ENCODE results near the gene PDE4D. TPM values are rescaled to one million over a fixed set of nuclear protein-coding genes. Genes with fewer than 3 reads are reported as not detected.
A peak's percentile ranks its signal among the peaks of the same experiment; 100 is the strongest.

PDE4D gene
- total RNA-seq, 1 donor from 2014 or later: 27.4 TPM

DNA sequence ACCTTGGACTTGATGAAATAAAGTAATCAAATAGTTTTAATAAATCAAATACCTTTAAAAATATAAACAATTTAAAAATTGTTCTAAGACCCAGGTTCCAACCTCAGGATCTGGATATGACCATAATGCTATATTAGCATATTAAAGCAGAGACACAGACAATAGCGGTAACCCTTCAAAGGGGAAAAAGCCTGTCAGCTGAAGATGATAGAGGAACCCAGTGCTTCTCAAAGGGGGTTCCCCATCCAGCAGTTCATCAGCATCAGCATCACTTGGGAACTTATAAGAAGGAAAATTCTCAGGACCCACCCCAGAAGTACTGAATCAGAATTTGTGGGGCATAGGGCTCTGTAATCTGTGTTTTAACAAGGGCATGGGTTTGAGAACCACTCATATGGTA lies 791.1 kb downstream of the PDE4D start:
- no peak for DNase-seq (ENCODE audit: extremely low read depth, low read depth, low spot score)

- no peak for DNase-seq (ENCODE audit: extremely low read depth, low read depth, low spot score)
These were observed 792.7 kb downstream of the PDE4D start for GRCh38 chr5:59100875-59101274.

- DNase-seq (ENCODE audit: extremely low read depth, low read depth, low spot score): no peak
These were observed 793.6 kb downstream of the PDE4D start for GRCh38 chr5:59099995-59100345.

DNA sequence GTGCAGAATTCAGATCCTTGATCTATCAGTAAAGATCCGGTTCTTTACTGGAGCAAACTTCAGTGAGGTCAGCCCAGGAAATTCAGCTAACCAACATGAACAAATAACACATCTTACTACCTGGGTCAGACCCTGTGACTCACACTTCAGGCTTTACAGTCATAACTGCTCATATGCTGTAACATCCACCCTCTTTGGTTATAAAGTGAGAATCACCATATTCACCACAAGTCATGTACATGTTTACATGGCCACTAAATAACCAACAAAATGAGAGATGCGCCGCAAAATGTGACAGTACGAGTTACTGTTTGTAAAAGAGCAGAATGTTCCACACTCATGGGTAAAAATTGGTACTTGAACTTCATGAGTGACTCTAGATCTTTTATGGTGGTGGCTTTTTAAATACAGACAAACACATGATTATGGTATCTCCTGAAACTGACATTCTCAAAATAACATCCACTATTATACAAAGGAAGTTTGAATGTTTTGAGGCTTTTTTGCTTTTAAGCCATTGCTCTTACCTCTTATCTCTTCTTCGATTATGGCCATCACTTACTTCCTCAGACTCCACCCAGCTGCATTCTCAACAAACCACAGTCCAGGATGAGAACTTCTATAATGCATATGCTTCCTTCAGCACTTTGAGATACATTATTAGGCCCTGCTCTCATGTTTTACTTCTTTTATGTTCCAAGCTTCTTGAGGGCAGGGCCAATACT lies 794.1 kb downstream of the PDE4D start:
- DNase-seq (ENCODE audit: extremely low read depth, low read depth, low spot score): no peak

- DNase-seq (ENCODE audit: extremely low read depth, low read depth, low spot score): no peak
These were observed 794.8 kb downstream of the PDE4D start for GRCh38 chr5:59098743-59099142.

GRCh38 chr5:59097712-59098111 lies 795.8 kb downstream of the PDE4D start:
- DNase-seq (ENCODE audit: extremely low read depth, low read depth, low spot score): no peak

- DNase-seq (ENCODE audit: extremely low read depth, low read depth, low spot score): no peak
These were observed 796.4 kb downstream of the PDE4D start for GRCh38 chr5:59097116-59097515.

DNA sequence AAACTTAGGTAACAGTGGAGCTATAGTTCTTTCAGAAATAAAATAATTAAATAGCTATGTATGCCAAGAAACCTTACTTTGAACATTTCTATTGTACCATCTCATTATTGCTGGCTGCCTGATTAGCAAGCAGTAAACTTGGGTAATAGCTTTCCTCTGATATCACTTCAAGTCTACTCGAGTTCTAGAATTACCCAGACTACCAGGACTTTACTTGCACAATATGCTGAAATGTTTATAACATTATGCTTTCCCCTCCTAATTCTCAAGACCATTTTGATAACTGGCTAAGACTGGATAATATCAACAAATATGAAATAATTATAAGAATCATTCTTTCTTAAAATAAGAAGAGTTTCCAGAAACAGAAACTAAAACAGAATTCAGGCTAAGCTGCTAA lies 798.0 kb downstream of the PDE4D start:
- DNase-seq (ENCODE audit: extremely low read depth, low read depth, low spot score): no peak

DNA sequence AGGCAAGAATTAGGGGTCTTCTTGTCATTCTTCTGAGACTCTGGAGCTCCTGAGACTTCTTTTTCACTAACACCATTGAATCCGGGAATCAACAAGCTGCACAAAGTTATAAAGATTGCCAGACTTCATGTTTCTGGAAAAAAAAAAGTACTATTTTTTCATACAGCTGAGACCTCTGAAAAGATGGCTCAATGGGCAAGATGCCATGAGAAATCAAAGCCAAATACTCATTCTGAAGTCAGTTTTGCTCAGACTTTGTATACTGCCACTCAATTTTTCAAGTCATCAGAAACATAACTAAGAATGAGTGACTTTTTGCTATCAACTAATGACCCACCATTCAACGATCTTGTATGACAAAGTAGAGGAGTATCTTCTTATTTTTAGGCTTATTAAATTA lies 798.7 kb downstream of the PDE4D start:
- no peak for DNase-seq (ENCODE audit: extremely low read depth, low read depth, low spot score)

- DNase-seq (ENCODE audit: extremely low read depth, low read depth, low spot score): no peak
These were observed 800.2 kb downstream of the PDE4D start for GRCh38 chr5:59093329-59093728.

DNA sequence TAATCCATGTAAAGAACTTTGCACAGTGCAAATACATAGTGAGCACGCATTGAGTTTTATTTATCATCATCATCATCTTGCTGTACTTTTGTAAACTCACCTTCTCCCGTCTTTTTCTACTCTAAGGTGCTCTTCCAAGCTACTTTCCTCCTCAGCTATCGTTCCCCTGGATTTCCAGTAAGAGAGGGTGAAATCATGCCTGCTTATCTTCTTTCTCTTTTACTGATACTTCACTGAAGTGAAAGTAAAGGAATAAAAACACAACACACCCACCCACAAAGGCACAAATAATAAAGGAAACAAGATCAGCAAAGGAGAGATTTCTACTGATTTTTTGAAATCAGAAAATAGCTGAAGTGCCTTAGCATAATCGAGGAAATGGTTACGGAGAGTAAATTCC lies 800.8 kb downstream of the PDE4D start:
- DNase-seq (ENCODE audit: extremely low read depth, low read depth, low spot score): no peak

GRCh38 chr5:59091965-59092364 lies 801.6 kb downstream of the PDE4D start:
- DNase-seq (ENCODE audit: extremely low read depth, low read depth, low spot score): no peak

- no peak for DNase-seq (ENCODE audit: extremely low read depth, low read depth, low spot score)
These were observed 803.2 kb downstream of the PDE4D start for GRCh38 chr5:59090323-59090722.

DNA sequence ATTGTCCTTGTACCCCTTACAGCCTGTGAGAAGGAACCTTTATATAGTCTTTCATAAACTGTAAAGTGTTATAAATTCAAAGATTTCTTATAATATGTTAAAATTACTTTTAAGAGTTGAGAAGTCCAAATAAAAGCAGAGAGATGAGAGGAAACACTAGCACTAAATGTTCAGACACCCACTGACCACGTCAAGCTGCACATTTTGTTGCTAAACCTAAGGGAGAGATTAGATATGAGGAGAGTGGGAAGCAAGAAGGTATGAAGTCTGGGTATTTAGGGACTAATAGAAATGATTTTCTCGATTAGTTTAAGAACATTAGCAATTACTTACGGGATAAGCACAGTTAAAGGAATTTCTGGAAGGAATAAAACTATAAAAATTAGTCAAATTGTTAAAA lies 803.8 kb downstream of the PDE4D start:
- no peak for DNase-seq (ENCODE audit: extremely low read depth, low read depth, low spot score)

DNA sequence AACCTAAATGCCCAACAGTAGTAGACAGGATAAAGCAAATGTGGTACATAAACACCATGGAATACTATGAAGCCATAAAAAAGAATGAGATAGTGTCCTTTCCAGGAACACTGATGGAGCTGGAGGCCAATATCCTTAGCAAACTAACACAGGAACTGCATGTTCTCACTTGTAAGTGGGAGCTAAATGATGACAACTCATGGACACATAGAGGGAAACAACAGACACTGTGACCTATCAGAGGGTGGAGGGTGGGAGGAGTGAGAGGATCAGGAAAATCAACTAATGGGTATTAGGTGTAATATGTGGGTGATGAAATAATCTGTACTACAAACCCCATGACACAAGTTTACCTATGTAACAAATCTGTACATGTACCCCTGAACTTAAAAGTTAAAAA lies 805.0 kb downstream of the PDE4D start:
- DNase-seq (ENCODE audit: extremely low read depth, low read depth, low spot score): no peak

- no peak for DNase-seq (ENCODE audit: extremely low read depth, low read depth, low spot score)
These were observed 807.5 kb downstream of the PDE4D start for GRCh38 chr5:59086024-59086423.

DNA sequence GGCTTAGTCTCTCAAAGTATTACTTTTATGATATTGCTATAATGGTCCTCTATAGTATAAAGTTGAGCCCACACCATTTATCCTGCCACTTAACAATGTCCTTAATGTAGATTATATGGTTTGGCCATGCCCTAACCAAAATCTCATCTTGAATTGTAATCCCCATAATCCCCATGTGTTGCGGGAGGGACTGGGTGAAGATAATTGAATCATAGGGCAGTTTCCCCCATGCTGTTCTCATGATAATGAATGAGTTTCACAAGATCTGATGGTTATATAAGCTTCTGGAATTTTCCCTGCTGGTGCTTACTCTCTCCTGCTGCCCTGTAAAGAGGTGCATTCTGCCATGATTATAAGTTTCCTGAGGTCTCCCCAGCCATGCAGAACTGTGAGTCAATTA lies 811.8 kb downstream of the PDE4D start:
- DNase-seq (ENCODE audit: extremely low read depth, low read depth, low spot score): no peak

DNA sequence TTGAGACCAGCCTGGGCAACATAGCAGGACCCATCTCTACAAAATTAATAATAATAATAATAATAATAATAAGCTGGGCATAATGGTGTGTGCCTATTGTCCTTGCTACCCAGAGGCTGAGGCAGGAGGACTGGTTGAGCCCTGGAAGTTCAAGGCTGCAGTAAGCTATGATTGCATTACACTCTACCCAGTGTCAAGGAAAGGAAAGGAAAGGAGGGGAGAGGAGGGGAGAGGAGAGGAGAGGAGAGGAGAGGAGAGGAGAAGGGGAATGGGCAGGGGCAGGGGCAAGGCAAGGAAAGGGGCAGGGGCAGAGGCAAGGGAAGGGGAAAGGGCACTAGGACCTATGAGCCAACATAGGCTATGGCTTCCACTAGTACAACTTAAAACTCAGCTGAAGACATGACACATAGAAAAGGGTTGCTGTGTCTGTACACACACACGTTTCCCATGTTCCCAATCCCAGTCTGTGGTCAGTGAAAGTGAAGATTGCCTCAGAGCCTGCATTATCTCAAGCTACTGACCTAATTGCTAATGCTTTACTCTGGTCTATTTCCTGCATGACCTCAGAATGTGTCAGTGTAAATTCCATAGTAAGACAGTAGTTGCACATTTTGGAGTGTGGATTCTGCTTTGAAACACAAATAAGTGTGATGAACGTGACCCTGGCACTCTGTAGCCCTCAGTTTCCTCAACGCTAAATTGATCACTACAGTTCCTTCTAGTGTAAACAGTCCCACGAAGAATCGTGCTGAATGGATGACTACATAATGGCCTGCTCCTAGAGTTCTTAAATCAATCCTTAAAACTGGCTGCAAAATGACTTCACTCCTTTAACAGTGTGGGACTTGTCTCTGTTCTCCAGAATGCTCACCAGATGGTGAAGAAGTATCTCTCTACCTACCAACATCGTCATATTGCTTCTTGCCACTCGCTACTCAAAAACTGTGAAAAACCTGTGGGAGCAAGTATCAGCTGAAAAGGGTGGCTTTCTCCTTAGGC lies 813.6 kb downstream of the PDE4D start:
- peak; percentile 18 for DNase-seq (ENCODE audit: extremely low read depth, low read depth, low spot score)

DNA sequence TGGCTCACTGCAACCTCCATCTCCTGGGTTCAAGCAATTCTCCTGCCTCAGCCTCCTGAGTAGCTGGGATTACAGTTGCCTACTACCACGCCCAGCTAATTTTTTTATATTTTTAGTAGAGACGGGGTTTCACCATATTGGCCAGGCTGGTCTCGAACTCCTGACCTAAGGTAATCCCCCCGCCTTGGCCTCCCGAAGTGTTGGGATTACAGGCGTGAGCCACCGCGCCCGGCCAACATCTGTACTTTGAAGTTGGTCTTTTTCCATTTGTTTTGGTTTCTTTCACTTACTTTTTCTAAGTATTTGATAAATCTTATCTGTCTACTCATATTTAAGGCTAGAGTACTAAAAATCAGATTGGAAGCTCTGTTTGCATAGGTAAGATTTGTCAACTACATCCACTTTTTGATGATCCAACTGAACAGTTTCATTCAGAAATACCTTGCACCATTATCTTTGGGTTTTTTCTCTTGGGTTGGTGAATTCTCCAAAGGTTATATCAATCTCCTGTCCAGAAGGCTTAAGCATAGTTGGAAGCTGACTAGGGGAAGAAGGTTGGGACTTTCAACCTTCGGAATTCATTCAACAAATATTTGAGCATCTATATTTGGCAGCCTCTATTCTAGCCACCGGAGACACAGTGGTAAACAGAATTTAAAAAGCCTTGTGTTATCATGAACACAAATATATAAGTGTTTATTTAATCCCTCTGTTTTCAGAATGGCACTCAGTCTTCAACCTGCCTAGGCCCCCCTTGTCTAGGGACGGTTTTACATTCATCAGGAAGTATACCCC lies 821.6 kb downstream of the PDE4D start:
- DNase-seq (ENCODE audit: extremely low read depth, low read depth, low spot score): no peak

DNA sequence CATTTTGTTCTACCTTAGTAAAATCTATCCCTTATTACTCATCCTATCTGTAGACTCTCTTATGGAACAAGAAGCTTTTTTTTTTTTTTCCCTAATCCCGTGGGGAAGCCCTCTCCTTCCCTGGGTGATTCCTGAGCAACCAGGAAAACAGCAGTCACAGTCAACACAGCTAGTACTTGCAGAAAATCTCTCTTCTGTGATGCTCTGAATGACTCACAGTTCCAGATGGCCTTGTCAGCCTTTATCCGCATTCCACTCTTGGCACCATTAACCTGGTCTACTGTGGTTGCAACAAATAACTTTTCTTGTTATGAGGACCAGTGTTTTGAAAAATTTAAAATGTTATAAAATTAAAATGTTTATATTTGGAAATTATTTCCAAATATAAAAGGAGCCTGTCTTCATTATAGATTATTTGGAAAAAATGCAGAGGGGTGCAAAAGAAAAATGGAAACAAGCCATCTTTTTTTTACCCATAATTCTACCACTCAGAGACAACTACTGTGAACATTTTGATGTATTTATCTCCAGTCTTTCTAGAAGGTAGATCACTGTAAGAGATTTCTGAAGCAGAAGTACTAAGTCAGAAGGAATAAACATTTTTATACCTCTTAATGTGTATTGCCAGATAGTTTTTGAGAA lies 824.0 kb downstream of the PDE4D start:
- DNase-seq (ENCODE audit: extremely low read depth, low read depth, low spot score): peak; percentile 27
